ENCODE measurements around the gene MARCHF3. TPM values are rescaled to one million over a fixed set of nuclear protein-coding genes. Genes with fewer than 3 reads are reported as not detected.

The MARCHF3 gene
- total and polyA plus RNA-seq, 10 donors = 2.3 to 14.8 (median 10.9) TPM

DNA sequence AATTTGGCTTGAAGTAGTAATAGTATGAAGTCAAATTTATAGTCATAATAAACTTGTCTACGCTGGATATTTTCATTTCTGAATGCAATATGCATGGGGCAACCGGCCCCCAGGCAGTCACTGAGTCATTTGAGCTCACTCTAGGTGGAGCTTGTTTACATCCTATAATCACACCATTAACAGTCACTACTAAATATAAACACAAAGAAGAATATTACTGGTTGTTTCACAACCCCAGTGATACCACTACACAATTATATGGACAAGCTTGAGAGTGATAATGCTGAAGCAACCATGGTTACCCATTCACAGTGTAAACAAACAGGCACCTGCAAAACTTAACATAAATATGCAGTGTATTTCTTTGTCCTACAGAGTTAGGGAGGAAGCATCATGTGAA is 68.7 kb downstream of the MARCHF3 start:
- WGBS, 5 donors = 67 to 85% (median 77%) methylated on average over 2 of the region's 2 CpGs

DNA sequence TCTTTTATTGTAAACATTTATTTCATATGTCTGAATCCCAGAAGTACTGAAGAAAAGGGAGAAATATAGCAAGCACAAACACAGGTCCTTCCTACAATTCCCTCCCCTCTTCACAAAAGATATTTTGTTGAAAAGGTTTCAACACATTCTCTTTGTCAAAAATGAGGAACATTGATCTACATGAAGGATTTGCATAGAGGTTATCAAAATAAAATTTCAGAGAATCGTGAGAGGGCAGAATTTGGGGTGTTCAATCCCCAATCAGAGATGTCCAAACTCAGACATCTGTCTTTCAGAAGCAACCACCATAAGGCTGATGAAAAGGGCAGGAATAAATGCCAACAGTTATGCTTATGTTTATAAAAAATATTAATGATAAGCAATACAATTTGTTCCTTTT is 69.2 kb downstream of the MARCHF3 start:
- Histone ChIP-seq H3K27ac (no peak overlapping the region), H3K9me3 (no peaks in the 10 kb centered on the region), H3K4me1 (peaks cover 0 to 22% (median 0%) of the 10 kb centered on the region in 6 donors), H3K36me3 (no peaks in the 10 kb centered on the region), H3K4me3 (no peak overlapping the region), H3K27me3 (replicated peaks in 1 of 7) (no peaks in the 10 kb centered on the region)
- intact Hi-C loops (cut with DNase I; ENCODE audit: low total_unique reads) = no loop called here
- TF ChIP-seq, protein P1, sequence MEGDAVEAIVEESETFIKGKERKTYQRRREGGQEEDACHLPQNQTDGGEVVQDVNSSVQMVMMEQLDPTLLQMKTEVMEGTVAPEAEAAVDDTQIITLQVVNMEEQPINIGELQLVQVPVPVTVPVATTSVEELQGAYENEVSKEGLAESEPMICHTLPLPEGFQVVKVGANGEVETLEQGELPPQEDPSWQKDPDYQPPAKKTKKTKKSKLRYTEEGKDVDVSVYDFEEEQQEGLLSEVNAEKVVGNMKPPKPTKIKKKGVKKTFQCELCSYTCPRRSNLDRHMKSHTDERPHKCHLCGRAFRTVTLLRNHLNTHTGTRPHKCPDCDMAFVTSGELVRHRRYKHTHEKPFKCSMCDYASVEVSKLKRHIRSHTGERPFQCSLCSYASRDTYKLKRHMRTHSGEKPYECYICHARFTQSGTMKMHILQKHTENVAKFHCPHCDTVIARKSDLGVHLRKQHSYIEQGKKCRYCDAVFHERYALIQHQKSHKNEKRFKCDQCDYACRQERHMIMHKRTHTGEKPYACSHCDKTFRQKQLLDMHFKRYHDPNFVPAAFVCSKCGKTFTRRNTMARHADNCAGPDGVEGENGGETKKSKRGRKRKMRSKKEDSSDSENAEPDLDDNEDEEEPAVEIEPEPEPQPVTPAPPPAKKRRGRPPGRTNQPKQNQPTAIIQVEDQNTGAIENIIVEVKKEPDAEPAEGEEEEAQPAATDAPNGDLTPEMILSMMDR (IDR thresholded peaks at IDR 0.05 in 8 of 11, conservative IDR thresholded peaks at IDR 0.05 in 3 of 11) = no peak
- TF ChIP-seq POLR2AphosphoS5 (IDR thresholded peaks at IDR 0.05) (no peak), POLR2A (IDR thresholded peaks at IDR 0.05) (no peak)
- DNase-seq = no peak
- 45 to 70% (median 57%) methylated on average over 1 of the region's 1 CpG for WGBS, 5 donors

More for the DNA sequence above, 68.7 kb downstream of the MARCHF3 start:
- Histone ChIP-seq H3K27me3 (replicated peaks in 1 of 7) (no peaks in the 10 kb centered on the region), H3K9me3 (no peaks in the 10 kb centered on the region), H3K27ac (no peak overlapping the region), H3K36me3 (no peaks in the 10 kb centered on the region), H3K4me3 (no peak overlapping the region), H3K4me1 (peaks cover 0 to 22% (median 0%) of the 10 kb centered on the region in 6 donors)
- TF ChIP-seq POLR2AphosphoS5 (IDR thresholded peaks at IDR 0.05) = no peak
- TF ChIP-seq, protein P1 (IDR thresholded peaks at IDR 0.05 in 8 of 11, conservative IDR thresholded peaks at IDR 0.05 in 3 of 11) = no peak
- TF ChIP-seq POLR2A (IDR thresholded peaks at IDR 0.05) = no peak
- DNase-seq = no peak
- intact Hi-C loops (cut with DNase I; ENCODE audit: low total_unique reads) = no loop called here

DNA sequence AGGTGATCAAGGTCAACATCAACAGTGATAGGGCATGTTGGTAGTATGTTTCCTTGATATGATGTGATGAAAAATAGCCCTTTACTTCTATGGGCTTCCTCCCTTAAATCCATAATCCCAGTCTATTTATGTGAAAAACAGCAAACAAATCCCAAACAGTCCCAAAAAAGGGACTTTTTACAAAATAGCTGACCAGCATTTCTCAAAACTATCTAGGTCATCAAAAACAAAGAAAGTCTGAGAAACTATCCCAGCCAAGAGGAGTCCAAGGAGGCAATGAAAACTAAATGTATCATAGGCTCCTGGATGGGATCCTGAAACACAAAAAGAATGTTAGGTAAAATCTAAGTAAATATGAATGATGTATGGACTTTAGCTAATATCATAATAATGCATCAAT is 71.2 kb downstream of the MARCHF3 start:
- intact Hi-C loops (cut with DNase I; ENCODE audit: low total_unique reads) = no loop called here
- Histone ChIP-seq H3K27ac (no peak overlapping the region), H3K4me1 (peaks cover 0 to 12% (median 0%) of the 10 kb centered on the region in 6 donors), H3K27me3 (replicated peaks in 1 of 7) (no peaks in the 10 kb centered on the region), H3K9me3 (no peaks in the 10 kb centered on the region), H3K4me3 (no peak overlapping the region), H3K36me3 (no peaks in the 10 kb centered on the region)
- no peak for DNase-seq
- TF ChIP-seq POLR2A (IDR thresholded peaks at IDR 0.05) (no peak), POLR2AphosphoS5 (IDR thresholded peaks at IDR 0.05) (no peak)
- TF ChIP-seq, protein P1 (IDR thresholded peaks at IDR 0.05 in 8 of 11, conservative IDR thresholded peaks at IDR 0.05 in 3 of 11) = no peak

DNA sequence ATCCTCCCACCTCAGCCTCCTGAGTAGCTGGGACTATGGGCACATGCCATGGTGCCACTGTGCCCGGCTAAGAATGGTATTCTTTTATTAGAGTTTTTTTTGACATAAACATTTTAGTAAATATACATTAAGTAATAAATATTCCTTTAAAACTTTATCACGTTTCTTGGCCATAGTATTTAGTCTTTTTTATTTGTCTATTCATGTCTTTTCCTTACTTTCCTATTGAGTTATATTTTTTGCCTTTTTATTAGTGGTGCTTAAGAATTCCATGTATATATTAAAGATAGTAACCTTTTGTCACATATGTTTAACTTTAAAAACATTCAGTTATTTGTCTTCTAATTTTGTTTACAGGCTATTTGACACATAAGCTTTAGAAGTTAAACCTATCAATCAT is 73.4 kb downstream of the MARCHF3 start:
- H3K9me3 ChIP-seq = no peaks in the 10 kb centered on the region
- WGBS, 5 donors = 94 to 99% (median 94%) methylated on average over 2 of the region's 2 CpGs

More for the DNA sequence above, 73.4 kb downstream of the MARCHF3 start:
- Histone ChIP-seq H3K27ac (no peak overlapping the region), H3K27me3 (replicated peaks in 1 of 7) (no peaks in the 10 kb centered on the region), H3K36me3 (no peaks in the 10 kb centered on the region), H3K4me3 (no peak overlapping the region), H3K4me1 (peaks cover 0 to 12% (median 0%) of the 10 kb centered on the region in 6 donors)
- TF ChIP-seq POLR2AphosphoS5 (IDR thresholded peaks at IDR 0.05) (no peak), POLR2A (IDR thresholded peaks at IDR 0.05) (no peak)
- TF ChIP-seq, protein P1 (IDR thresholded peaks at IDR 0.05 in 8 of 11, conservative IDR thresholded peaks at IDR 0.05 in 3 of 11) = no peak
- DNase-seq = no peak
- intact Hi-C loops (cut with DNase I; ENCODE audit: low total_unique reads) = no loop called here

Measured in spleen (tissue), 11 donors.